ENCODE measurements around the gene KLHL26.
A peak's percentile ranks its signal among the peaks of the same experiment; 100 is the strongest.
"Not testable (repeated sequence)": the region's sequence is repeated elsewhere in the genome, so short reads cannot be mapped to it uniquely, and the experiment has no call there.

The KLHL26 gene

GRCh38 chr19:18594824-18595373, 41.9 kb upstream of the KLHL26 start:
- peak overlapping the region; percentile 2; the same call in 1 of the 2 replicates for H3K4me3 ChIP-seq (ENCODE audit: low read length)
- TF ChIP-seq ZNF274 (IDR thresholded peaks at IDR 0.05; ENCODE audit: low read depth, low read length), result no peak

GRCh38 chr19:18595475-18595874, 41.4 kb upstream of the KLHL26 start:
- H3K4me3 ChIP-seq (ENCODE audit: low read length), result no peak overlapping the region
- no peak for TF ChIP-seq ZNF274 (IDR thresholded peaks at IDR 0.05; ENCODE audit: low read depth, low read length)

- no peak overlapping the region for H3K4me3 ChIP-seq (ENCODE audit: low read length)
- no peak for TF ChIP-seq ZNF274 (IDR thresholded peaks at IDR 0.05; ENCODE audit: low read depth, low read length)
Measured at GRCh38 chr19:18596752-18597157, 40.1 kb upstream of the KLHL26 start.

GRCh38 chr19:18597809-18598660, 38.8 kb upstream of the KLHL26 start:
- H3K4me3 ChIP-seq (ENCODE audit: low read length), result no peak overlapping the region
- no peak for TF ChIP-seq ZNF274 (IDR thresholded peaks at IDR 0.05; ENCODE audit: low read depth, low read length)

- no peak overlapping the region for H3K4me3 ChIP-seq (ENCODE audit: low read length)
- TF ChIP-seq ZNF274 (IDR thresholded peaks at IDR 0.05; ENCODE audit: low read depth, low read length), result no peak
Measured at GRCh38 chr19:18599485-18599884, 37.3 kb upstream of the KLHL26 start.

GRCh38 chr19:18600692-18601397, 36.0 kb upstream of the KLHL26 start:
- H3K4me3 ChIP-seq (ENCODE audit: low read length), result not testable (repeated sequence)

GRCh38 chr19:18601875-18602274, 35.0 kb upstream of the KLHL26 start:
- no peak overlapping the region for H3K4me3 ChIP-seq (ENCODE audit: low read length)
- TF ChIP-seq ZNF274 (IDR thresholded peaks at IDR 0.05; ENCODE audit: low read depth, low read length), result no peak

DNA sequence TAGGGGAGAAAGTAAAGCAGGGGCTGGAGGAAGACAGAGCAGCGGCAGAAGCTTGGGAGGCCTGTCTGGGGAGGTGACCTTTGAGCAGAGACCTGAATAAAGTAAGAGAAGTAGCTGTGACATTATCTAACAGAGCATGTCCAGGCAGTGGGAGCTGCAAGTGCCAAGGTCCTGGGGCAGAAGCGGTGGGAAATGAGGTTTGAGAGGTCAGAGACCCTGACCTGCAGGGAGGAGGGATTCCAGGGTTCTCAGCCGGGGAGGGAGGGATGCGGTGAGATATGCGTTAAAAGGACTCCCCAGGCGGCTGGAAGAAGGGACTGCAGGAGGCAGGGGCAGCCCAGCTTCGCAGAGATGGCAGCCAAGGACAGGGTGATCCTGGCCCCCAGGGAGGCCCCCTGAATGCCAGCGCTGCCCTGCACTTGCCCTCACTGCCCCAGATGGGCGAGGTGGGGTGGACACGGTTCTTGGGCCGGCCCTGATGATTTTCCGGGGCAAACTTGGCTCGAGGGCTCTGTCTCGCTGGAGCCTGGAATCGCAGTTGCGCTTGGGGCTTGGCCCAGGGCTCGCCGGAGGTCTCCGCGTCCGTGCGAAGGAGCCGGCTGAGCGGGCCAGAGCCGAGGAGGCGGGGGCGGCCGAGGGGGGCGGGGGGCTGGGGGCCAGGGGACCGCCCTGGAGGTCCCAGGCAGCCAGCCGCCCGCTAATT, 33.4 kb upstream of the KLHL26 start:
- no peak for TF ChIP-seq ZNF274 (IDR thresholded peaks at IDR 0.05; ENCODE audit: low read depth, low read length)
- no peak overlapping the region for H3K4me3 ChIP-seq (ENCODE audit: low read length)

DNA sequence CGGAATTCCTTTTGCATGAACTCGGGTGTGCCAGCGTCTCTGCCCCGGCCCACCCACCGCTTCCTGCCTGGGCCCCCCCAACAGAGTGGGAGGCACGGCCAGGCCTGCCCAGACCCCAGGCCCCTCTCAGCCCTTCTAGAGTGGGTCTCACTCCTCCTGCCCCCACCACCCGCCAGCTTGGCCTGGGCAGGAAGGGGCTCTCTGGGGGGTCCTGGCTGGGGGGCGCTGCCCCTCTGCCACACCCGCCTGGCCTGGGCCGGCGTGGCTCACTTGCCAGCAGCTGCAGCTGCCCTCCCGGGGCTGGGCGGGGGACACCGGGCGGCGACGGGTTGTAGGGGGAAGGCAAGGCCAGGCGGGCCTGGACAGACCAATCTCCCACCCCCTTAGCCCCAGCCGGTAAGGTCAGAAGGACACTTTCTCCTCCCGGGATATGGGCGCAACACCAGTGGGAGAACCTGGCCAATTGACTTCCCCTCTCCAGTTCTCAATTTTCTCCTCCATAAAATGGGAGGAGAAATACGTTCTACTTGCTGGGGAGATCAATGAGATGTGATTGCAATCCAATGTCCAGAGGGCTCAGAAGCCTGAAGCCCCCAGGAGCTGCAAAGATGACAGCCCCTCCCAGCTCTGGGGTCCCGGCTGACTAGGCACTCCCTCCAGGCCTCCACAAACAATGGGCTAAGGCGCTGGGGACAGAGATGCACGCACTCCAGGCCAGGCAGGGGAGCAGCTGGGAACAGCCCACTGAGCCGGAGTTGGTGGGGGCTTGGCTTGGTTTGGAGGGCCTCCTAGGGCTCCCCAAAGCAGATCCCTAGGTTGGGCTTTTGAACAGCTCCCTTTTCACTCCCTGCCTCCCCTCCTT, 32.6 kb upstream of the KLHL26 start:
- no peak overlapping the region for H3K4me3 ChIP-seq (ENCODE audit: low read length)
- no peak for TF ChIP-seq ZNF274 (IDR thresholded peaks at IDR 0.05; ENCODE audit: low read depth, low read length)

DNA sequence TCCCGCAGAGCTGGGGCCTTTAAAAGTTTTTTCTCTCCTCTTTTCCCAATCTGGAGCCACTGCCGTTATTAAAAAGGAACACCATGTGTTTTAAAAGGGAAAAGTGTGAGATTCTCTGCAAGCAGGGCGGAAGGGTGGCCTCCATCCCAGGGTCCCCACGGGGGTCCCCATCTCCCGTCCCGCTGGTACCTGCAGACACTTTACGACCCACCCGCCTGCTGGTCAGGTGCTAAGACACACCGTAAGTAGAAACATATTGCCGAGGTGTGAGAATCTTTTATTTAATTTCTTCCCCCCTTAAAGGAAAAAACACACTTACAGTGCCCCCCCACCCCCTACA, 32.0 kb upstream of the KLHL26 start:
- H3K4me3 ChIP-seq (ENCODE audit: low read length), result no peak overlapping the region
- TF ChIP-seq ZNF274 (IDR thresholded peaks at IDR 0.05; ENCODE audit: low read depth, low read length), result no peak

- H3K4me3 ChIP-seq (ENCODE audit: low read length), result no peak overlapping the region
- no peak for TF ChIP-seq ZNF274 (IDR thresholded peaks at IDR 0.05; ENCODE audit: low read depth, low read length)
Measured at GRCh38 chr19:18605196-18605545, 31.7 kb upstream of the KLHL26 start.

DNA sequence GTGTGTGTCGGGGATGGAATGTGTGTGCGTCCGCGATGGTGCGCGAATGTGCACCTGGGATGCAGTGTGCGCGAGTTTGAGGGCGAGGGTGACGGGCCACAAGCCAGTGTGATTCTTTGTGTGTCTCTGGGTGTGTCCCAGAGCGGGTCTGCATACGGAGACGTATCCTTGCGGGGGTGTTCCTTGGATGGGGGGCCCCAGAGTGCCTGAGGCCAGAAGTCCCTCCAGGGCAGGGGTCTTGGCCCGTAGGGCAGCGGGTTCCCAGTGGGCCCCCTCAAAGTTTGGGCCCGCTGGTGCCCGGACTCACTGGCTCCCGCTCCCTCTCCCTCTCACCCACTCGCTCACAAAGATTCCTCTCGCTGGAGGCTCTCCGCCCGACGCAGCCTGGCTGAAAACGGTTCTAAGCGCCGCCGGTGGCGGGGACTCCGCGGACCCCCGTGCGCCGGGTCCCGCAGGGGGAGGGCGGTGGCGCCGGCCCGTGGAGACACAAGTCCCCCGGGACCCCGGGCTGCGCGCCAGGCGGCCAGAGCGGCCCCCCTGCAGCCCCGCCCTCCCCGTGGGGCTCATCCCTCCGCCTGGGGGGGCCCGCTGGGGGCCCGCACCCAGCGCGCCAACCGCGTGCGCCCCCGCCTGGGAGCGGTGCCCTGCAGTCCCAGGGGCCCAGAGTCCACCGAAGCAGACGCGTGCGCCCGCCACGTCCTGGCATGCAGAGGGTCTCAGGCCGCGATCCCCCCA, 31.1 kb upstream of the KLHL26 start:
- no peak for TF ChIP-seq ZNF274 (IDR thresholded peaks at IDR 0.05; ENCODE audit: low read depth, low read length)
- no peak overlapping the region for H3K4me3 ChIP-seq (ENCODE audit: low read length)

Measured in GM08714 (cell line).